ENCODE results near the gene RIMBP2.
"Not testable (repeated sequence)": the region's sequence is repeated elsewhere in the genome, so short reads cannot be mapped to it uniquely, and the experiment has no call there.

RIMBP2 gene

GRCh38 chr12:130715998-130716968 is at the start of gene RIMBP2:
RIMBP2 (minus strand) TSS chr12:130716299; CDS start chr12:130479013, 237,286 bp downstream.
- Histone ChIP-seq H3K27ac (ENCODE audit: low read depth, low read length) (no peak within 1 kb of the TSS), H3K36me3 (ENCODE audit: insufficient read depth, low read length) (no peaks in the 10 kb centered on the region), H3K27me3 (ENCODE audit: control insufficient read depth in 1 of 2, insufficient read depth in 2 of 2, low read length in 2 of 2) (peaks cover 4 to 26% of the 10 kb centered on the region in 2 donors), H3K9ac (ENCODE audit: low read length) (no peak within 1 kb of the TSS), H3K9me3 (ENCODE audit: low read length) (no peaks in the 10 kb centered on the region), H3K4me3 (ENCODE audit: low read depth in 1 of 2, low read length in 2 of 2) (peak within 1 kb of the TSS; percentile 9 to 47), H3K4me1 (ENCODE audit: insufficient read depth, low read length) (peaks cover 3% of the 10 kb centered on the region)

GRCh38 chr12:130765186-130765659 is 49.1 kb upstream of the RIMBP2 start:
- Histone ChIP-seq H3K4me1 (ENCODE audit: insufficient read depth, low read length) (no peaks in the 10 kb centered on the region), H3K4me3 (ENCODE audit: low read depth in 1 of 2, low read length in 2 of 2) (no peak overlapping the region), H3K9me3 (ENCODE audit: low read length) (no peaks in the 10 kb centered on the region), H3K27ac (ENCODE audit: low read depth, low read length) (no peak overlapping the region), H3K36me3 (ENCODE audit: insufficient read depth, low read length) (no peaks in the 10 kb centered on the region), H3K9ac (ENCODE audit: low read length) (no peak overlapping the region), H3K27me3 (ENCODE audit: control insufficient read depth in 1 of 2, insufficient read depth in 2 of 2, low read length in 2 of 2) (peaks cover 0 to 13% of the 10 kb centered on the region in 2 donors)

- no peaks in the 10 kb centered on the region for H3K4me1 ChIP-seq (ENCODE audit: insufficient read depth, low read length)
- no peak overlapping the region for H3K4me3 ChIP-seq (ENCODE audit: low read depth in 1 of 2, low read length in 2 of 2)
- H3K9ac ChIP-seq (ENCODE audit: low read length), result no peak overlapping the region
- no peak overlapping the region for H3K27ac ChIP-seq (ENCODE audit: low read depth, low read length)
- peaks cover 0 to 13% of the 10 kb centered on the region in 2 donors for H3K27me3 ChIP-seq (ENCODE audit: control insufficient read depth in 1 of 2, insufficient read depth in 2 of 2, low read length in 2 of 2)
- H3K9me3 ChIP-seq (ENCODE audit: low read length), result no peaks in the 10 kb centered on the region
- no peaks in the 10 kb centered on the region for H3K36me3 ChIP-seq (ENCODE audit: insufficient read depth, low read length)
These were observed 48.5 kb upstream of the RIMBP2 start for GRCh38 chr12:130764475-130765185.

- H3K9ac ChIP-seq (ENCODE audit: low read length), result no peak overlapping the region
These were observed 48.0 kb upstream of the RIMBP2 start for GRCh38 chr12:130764073-130764472.

GRCh38 chr12:130762319-130762675 is 46.2 kb upstream of the RIMBP2 start:
- Histone ChIP-seq H3K27ac (ENCODE audit: low read depth, low read length) (no peak overlapping the region), H3K4me3 (ENCODE audit: low read depth in 1 of 2, low read length in 2 of 2) (no peak overlapping the region), H3K36me3 (ENCODE audit: insufficient read depth, low read length) (no peaks in the 10 kb centered on the region), H3K27me3 (ENCODE audit: control insufficient read depth in 1 of 2, insufficient read depth in 2 of 2, low read length in 2 of 2) (peaks cover 0 to 13% of the 10 kb centered on the region in 2 donors), H3K4me1 (ENCODE audit: insufficient read depth, low read length) (no peaks in the 10 kb centered on the region), H3K9ac (ENCODE audit: low read length) (no peak overlapping the region), H3K9me3 (ENCODE audit: low read length) (no peaks in the 10 kb centered on the region)

More at GRCh38 chr12:130764073-130764472, 48.0 kb upstream of the RIMBP2 start:
- Histone ChIP-seq H3K27ac (ENCODE audit: low read depth, low read length) (no peak overlapping the region), H3K4me3 (ENCODE audit: low read depth in 1 of 2, low read length in 2 of 2) (no peak overlapping the region), H3K36me3 (ENCODE audit: insufficient read depth, low read length) (no peaks in the 10 kb centered on the region), H3K4me1 (ENCODE audit: insufficient read depth, low read length) (no peaks in the 10 kb centered on the region), H3K27me3 (ENCODE audit: control insufficient read depth in 1 of 2, insufficient read depth in 2 of 2, low read length in 2 of 2) (peaks cover 0 to 13% of the 10 kb centered on the region in 2 donors), H3K9me3 (ENCODE audit: low read length) (no peaks in the 10 kb centered on the region)

GRCh38 chr12:130761537-130762318 is 45.6 kb upstream of the RIMBP2 start:
- H3K9me3 ChIP-seq (ENCODE audit: low read length), result no peaks in the 10 kb centered on the region
- H3K4me1 ChIP-seq (ENCODE audit: insufficient read depth, low read length), result no peaks in the 10 kb centered on the region
- no peaks in the 10 kb centered on the region for H3K36me3 ChIP-seq (ENCODE audit: insufficient read depth, low read length)
- H3K27me3 ChIP-seq (ENCODE audit: control insufficient read depth in 1 of 2, insufficient read depth in 2 of 2, low read length in 2 of 2), result peaks cover 0 to 13% of the 10 kb centered on the region in 2 donors
- no peak overlapping the region for H3K27ac ChIP-seq (ENCODE audit: low read depth, low read length)
- no peak overlapping the region for H3K9ac ChIP-seq (ENCODE audit: low read length)
- no peak overlapping the region for H3K4me3 ChIP-seq (ENCODE audit: low read depth in 1 of 2, low read length in 2 of 2)

- Histone ChIP-seq H3K27ac (ENCODE audit: low read depth, low read length) (no peak overlapping the region), H3K9me3 (ENCODE audit: low read length) (no peaks in the 10 kb centered on the region), H3K27me3 (ENCODE audit: control insufficient read depth in 1 of 2, insufficient read depth in 2 of 2, low read length in 2 of 2) (peaks cover 3 to 14% of the 10 kb centered on the region in 2 donors), H3K9ac (ENCODE audit: low read length) (no peak overlapping the region), H3K36me3 (ENCODE audit: insufficient read depth, low read length) (no peaks in the 10 kb centered on the region), H3K4me1 (ENCODE audit: insufficient read depth, low read length) (no peaks in the 10 kb centered on the region), H3K4me3 (ENCODE audit: low read depth in 1 of 2, low read length in 2 of 2) (no peak overlapping the region)
These were observed 38.3 kb upstream of the RIMBP2 start for GRCh38 chr12:130754234-130754901.

GRCh38 chr12:130752692-130753230 is 36.7 kb upstream of the RIMBP2 start:
- Histone ChIP-seq H3K4me3 (ENCODE audit: low read depth in 1 of 2, low read length in 2 of 2) (no peak overlapping the region), H3K9me3 (ENCODE audit: low read length) (no peaks in the 10 kb centered on the region), H3K27ac (ENCODE audit: low read depth, low read length) (no peak overlapping the region), H3K27me3 (ENCODE audit: control insufficient read depth in 1 of 2, insufficient read depth in 2 of 2, low read length in 2 of 2) (peaks cover 3 to 14% of the 10 kb centered on the region in 2 donors), H3K36me3 (ENCODE audit: insufficient read depth, low read length) (no peaks in the 10 kb centered on the region), H3K9ac (ENCODE audit: low read length) (no peak overlapping the region), H3K4me1 (ENCODE audit: insufficient read depth, low read length) (no peaks in the 10 kb centered on the region)

- not testable (repeated sequence) for H3K9me3 ChIP-seq (ENCODE audit: low read length); H3K4me1 ChIP-seq (ENCODE audit: insufficient read depth, low read length); H3K36me3 ChIP-seq (ENCODE audit: insufficient read depth, low read length); H3K4me3 ChIP-seq (ENCODE audit: low read depth in 1 of 2, low read length in 2 of 2); H3K27ac ChIP-seq (ENCODE audit: low read depth, low read length); H3K9ac ChIP-seq (ENCODE audit: low read length)
- H3K27me3 ChIP-seq (ENCODE audit: control insufficient read depth in 1 of 2, insufficient read depth in 2 of 2, low read length in 2 of 2), result peaks cover 3 to 14% of the 10 kb centered on the region in 2 donors
These were observed 35.9 kb upstream of the RIMBP2 start for GRCh38 chr12:130752037-130752436.

GRCh38 chr12:130748786-130749185 is 32.7 kb upstream of the RIMBP2 start:
- Histone ChIP-seq H3K4me1 (ENCODE audit: insufficient read depth, low read length) (no peaks in the 10 kb centered on the region), H3K9me3 (ENCODE audit: low read length) (no peaks in the 10 kb centered on the region), H3K4me3 (ENCODE audit: low read depth in 1 of 2, low read length in 2 of 2) (no peak overlapping the region), H3K9ac (ENCODE audit: low read length) (no peak overlapping the region), H3K36me3 (ENCODE audit: insufficient read depth, low read length) (no peaks in the 10 kb centered on the region), H3K27me3 (ENCODE audit: control insufficient read depth in 1 of 2, insufficient read depth in 2 of 2, low read length in 2 of 2) (peaks cover 0 to 4% of the 10 kb centered on the region in 2 donors), H3K27ac (ENCODE audit: low read depth, low read length) (no peak overlapping the region)

Data from muscle layer of colon (tissue), 2 donors.